HG02678 (cell line): ENCODE measurements around the gene HEY2.
A peak's percentile ranks its signal among the peaks of the same experiment; 100 is the strongest.
"Not testable (repeated sequence)": the region's sequence is repeated elsewhere in the genome, so short reads cannot be mapped to it uniquely, and the experiment has no call there.

Experiments
- ATAC-seq: cut with Tn5 transposase; IDR thresholded peaks from one replicate; pipeline ENCODE4 v1.9.1; 2021; ENCODE audit warnings: mild to moderate bottlenecking, moderate library complexity; ENCODE audit not compliant: unreplicated experiment

Gene HEY2

DNA sequence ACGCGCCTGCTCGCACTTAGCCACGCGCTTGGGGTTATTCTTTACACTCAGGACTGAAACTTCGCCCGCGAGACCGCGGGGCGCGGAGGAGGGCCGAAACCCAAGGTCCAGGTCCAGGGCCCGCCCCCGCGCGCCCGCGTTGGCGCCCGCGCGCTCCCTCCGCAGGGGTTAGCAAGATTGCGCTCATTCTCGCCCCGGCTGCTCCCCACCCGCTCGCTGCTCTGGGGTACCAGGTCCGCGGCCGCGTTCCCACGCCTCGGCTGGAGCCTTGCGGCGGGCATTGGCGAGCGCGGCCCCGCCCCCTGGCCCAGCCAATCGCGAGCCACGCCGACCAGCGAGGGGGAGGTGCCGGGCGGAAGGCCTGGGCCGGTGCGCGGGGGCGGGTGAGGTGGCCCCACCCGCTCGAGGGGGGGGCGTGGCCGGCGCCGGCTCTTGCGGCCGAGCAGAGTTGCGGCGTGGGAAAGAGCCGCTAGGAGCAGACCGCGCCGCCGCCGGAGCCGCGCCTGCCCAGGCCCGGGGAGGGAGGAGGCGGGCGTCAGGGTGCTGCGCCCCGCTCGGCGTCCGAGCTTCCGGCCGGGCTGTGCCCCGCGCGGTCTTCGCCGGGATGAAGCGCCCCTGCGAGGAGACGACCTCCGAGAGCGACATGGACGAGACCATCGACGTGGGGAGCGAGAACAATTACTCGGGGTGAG is at the start of gene HEY2:
TSS of gene HEY2 (plus strand) at position 460 of the 692 bp plus-strand sequence. CDS start at position 605, 145 bp downstream.
- ATAC-seq, result peak; percentile 85

DNA sequence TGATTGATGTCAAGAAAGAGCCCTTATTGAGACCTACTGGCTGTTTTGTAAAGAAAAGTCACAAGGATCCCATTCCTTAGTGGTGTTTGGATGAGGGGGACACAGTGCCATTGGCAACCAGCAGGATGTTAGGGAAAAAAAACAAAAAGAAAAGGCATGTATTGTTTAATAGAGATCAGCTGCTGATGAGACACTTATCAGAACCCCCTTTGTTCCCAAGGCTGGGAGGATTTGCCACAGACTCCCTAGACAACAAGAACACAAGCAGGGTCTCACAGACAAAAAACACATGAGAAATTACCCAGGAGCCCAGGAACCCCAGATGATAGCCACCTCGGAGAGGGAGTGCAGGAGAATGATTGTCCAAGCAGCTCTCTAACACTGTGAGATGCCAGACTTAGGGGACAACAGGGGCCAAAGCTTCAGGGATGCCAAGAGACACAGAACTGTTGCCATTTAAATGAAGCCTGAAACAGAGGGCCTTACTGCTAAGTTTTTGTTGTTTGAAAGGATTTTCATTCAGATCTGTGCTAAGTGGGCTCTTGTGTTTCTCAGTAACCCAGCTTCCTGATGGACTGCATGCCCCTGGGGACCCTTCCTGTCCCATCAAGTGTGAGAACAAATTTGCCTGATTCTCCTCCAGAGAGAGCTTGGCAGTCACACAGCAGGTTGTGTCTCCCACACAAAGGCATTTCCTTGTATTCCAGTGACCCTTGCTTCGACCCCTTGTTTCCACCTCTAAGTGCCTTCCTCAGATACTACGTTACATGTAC is 48.7 kb upstream of the HEY2 start:
- ATAC-seq, result no peak

DNA sequence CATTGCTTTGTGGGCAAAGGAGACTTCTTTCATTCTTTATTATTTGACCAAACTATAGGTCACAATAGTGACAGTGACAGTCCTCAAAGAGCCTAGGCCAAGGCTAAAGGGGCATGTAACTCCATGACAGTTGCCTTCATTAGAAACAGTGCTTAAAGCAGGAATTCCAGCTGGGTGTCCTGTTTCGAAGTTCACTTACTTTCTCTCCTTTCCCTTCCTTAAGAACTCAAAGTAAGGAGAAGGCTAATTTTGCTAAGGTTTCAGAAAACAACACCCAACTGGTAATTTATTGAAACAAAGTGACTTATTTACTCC is 48.1 kb upstream of the HEY2 start:
- ATAC-seq, result no peak

DNA sequence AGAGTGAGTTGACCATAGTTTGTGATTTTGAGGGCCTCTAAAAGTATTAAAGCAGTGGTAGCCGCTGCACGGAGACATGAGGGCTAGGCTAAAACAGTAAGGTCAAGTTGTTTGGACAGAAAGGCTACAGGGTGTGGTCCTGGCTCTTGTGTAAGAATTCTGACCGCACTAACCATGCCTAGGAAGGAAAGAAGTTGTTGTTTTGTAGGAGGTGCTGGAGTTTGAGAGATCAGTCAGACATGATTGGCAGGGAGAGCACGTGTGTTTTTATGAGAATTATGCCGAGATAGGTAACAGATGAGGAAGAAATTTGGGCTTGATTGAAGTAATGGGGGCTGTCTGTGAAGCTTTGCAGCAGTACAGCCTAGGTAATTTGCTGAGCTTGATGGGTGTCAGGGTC is 45.5 kb upstream of the HEY2 start:
- ATAC-seq, result not testable (repeated sequence)

DNA sequence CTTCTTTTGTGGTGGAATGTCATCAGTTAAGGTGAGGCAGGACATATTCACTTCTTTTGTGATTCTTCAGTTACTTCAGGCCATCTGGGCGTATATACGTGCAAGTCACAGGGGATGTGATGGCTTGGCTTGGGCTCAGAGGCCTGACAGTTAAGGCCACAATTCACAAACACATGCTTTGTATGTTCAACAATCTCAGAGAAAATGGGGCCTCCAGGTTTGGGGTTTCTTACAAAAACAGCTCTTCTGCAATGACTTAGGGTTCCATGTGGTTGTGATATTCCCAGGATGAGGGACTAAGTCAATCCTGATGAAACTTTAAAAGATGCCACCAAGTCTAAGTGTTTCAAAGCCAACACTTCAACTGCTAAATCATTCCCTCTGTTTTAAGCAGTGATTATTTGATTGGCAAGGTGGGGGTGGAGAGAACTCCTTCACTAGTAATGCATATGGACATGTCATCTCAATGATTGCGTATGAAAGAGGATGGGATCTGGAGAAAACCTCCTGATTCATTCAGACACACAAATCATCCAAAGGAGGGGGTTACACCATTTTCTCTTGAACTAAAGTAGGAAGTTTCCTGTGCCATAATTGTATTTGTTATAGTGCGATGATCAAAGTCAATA is 41.7 kb upstream of the HEY2 start:
- ATAC-seq, result no peak

DNA sequence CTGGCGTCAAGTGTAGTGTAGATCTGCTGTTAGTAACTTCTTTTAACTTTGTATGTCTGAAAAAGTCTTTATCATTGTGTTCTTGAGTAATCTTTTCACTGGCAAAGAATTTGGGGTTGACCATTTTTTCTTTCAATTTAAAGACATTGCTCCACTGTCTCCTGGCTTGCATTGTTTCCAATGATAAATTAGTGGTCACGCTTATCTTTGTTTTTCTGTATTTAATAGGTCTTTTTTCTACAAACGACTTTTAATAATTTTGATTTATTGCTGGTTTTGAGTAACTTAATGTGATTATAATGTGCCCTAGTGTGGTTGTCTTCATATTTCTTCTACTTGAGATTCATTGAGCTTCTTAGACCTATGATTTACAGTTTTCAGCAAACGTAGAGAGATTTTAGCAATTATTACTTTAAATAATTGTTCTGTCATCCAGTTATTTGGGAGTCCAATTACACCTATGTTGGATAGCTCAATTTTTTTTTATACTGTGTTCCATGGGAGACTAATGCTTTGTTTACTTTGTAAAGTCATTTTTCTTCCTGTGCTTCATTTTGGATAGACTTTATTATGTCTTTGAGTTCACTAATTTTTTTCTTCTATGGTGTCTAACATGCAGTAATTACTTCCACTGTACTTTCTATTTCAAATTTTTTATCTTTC is 38.3 kb upstream of the HEY2 start:
- no peak for ATAC-seq

DNA sequence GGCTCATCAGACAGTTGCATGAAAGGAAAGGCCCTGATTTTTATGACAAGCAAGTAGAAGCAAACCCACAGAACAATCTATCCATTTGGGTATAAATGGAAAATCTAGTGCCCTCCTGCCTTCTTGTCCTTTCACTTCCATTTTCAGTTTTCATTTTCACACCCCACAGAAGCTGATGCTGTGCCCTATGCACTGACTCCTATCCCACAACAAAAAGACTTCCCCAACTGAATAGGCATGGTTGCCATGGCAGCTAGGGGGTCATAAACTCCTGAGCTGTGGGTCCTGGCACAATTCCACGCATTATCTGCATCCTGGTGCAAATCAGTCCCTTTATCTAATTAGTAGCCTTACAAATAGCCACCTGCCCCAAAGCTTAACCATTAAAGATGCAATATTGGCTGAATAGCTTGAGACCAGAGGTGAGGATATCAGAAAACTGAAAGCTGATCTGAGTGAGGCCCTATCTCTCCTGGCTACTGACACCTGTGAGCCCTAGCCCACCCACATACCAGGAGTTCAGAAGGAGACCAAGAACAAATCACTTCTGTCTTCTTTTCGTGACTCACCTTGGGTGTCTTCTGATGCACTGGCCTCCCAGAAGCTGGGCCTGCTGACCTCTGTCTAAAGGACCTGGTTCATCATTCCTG is 34.9 kb upstream of the HEY2 start:
- peak; percentile 69 for ATAC-seq

DNA sequence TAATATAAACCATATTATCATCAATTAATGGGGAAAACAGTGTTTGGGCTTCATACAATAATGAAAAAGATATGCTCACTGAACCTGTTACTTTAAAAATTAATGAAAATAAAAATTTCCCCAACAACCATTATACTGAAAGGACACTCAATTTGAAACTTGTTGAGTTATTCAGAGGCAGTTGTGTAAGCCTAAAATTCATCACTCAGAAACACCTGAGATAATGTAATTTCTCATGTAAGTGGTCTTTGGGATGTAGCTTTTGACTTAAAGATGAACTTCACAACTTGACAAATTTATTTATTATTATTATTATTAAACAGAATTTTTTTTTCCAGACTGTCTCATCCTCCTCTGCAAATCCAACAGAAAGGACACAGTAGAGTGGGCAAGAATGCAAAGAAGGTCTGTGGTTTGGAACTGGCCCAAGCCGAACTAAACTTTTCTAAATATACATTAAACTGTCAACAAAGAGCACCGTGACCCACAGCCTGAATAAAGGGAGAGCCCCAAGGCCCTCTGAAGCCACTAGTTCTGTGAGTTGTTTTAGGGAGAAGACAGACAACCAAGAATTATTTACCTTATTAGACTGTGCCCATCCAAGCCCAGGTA is 32.2 kb upstream of the HEY2 start:
- ATAC-seq, result peak; percentile 75

DNA sequence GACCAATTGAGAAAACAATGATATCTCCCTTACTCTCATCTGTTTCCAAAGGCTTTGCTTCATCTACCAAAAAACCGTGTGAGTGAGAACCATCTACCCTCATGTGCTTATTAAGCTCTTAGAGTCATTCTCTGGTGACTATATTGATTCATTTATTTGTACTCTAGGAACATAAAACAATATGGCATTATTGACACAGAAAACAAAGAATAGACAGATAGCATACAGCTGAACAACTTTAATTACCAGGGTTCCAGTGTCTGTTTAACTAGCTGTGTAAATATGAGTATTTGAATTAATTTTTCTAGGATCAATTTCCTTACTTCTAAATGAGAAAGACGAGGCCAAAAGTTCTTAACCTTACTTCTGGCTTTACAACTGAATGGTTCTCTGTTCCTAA is 31.3 kb upstream of the HEY2 start:
- ATAC-seq, result no peak

DNA sequence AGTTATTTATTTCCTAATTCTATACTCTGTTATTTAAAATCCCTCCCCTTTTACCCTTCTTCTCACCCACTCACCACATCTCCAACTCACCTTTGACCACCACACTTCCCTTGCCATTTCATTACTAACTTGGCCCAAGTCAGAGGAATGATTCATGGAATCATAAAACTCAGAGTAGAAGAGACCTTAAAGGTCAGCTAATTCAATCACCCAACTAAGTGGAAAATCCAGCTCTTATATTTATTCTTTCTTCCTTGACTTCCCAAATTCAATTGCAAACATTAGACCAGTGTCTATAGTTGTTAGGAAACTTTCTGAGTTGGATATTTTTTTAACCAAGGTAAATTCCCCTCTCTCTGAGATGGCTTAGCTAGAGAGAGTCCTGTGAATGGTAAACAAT is 26.5 kb upstream of the HEY2 start:
- ATAC-seq, result no peak

DNA sequence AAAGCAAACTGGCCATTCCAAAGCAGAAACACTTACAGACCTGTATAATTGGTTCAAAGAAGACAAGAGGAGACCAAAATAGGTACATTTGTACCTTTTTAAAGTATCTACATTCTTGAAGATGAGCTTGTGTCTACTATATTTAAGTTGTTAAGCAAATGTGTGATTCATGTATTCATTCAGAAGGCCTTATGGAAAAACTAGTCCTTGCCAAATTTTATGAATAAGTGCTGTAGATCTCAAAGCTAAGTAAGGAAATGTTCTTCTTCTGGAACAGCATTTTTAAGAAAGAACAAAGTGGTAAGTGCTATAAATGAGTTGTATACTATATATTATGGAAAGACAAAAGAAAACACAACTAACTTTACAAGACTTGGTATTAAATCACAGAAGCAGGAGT is 22.2 kb upstream of the HEY2 start:
- no peak for ATAC-seq

DNA sequence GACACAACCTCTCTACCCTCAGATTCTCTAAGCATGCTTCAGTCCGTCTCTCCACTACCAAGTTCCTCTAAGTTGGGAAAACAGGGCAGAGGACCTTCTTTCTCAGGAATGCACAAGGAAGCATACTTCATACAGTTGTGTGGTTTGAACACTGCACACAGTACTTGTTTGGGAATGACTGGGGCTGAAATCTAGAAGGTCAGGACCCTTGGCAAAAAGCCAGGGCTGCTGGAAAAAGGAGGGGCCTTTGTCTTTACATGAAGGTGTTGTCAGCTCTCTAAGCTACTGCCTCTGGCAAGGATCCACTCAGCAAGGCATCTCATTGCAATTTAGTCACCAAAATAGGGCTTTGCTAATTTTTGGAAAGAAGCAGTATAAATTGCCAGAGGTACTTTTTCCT is 20.7 kb upstream of the HEY2 start:
- ATAC-seq, result no peak

DNA sequence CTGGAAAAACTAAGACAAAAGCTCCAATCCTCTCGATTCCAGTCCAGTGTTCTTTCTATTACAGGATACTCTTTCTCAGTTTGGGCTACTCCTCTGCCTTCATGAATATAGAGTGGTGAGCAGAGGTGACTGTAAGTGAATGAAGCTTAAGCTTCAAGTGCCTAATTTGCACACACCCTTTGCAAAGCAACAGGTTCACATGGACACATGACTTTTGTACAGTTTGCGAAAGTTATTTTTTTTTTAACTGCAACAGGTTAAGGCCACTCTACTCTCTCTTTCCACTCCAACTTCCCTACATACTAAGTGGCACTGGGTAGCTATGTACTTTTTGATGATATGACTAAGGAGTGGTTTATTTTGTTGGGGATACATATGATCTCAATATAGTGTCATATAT is 19.4 kb upstream of the HEY2 start:
- ATAC-seq, result no peak

DNA sequence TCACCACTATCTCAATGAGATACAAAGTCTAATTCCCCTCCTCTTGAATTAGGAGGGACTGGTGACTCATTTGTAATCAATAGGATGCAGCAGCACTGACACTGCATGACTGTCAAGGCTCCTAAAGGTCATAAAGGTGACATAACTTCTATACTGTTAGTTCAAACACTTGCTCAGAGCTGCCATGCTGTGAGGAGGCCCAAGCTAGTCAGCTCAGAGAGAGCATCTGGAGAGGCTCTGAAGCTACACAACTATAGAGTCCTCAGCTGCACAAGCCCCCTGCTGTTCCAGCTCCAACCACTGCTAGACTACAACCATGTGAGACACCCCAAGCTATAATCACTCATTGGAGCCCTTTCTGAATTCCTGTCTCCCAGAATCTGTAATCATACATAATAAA is 17.0 kb upstream of the HEY2 start:
- peak; percentile 58 for ATAC-seq

DNA sequence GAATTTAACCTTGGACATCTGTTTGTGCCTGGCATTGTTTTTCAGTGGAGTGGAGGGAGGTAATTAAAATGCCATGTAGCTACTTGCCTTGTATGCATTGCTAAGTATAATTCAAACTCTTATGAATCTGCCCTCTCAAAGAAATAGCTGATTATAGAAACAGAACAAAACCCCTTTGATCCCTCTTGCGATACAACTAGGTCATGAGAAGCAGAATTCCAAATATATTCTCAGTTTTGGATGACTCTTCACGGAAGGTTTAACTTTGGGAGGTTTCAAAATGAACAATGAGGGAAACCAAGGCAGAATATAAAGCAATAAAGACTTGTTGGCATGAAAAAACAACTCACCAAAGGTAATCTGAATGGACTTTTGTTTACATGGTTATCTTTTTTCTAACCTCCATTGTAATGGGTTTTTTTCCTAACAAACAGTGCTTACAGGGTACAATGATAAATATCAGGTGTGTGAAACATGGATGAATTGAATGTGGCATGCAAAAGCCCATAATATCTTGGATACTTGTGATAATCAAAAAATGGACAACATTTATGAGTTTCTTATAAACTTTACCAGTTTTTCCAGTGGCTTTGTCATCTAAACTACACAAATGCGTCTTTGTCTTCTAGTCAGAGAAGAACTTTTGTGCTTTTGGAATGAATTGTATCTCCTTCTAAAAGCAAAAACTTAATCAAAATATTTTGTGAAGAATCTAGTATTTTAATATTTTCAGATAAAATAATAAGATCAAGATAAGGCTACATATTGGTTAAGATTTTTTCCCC is 15.7 kb upstream of the HEY2 start:
- no peak for ATAC-seq

DNA sequence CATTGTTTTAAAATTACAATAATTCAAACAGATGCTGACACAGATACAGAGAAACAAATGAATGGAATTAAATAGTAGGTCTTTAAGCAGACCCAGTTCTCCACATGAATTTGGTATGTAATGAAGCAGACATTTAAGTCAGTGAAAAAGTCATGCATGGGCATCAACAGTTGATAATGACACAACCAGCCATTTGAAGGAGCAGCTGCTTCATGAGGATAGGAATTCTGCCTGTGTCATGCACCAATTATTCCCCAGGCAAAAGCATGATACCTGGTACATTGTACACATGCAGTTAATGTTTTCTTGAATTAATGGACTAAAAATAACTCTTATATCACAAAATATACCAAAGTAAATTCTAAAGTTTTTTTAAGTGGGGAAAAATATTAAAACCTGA is 11.2 kb upstream of the HEY2 start:
- ATAC-seq, result no peak

DNA sequence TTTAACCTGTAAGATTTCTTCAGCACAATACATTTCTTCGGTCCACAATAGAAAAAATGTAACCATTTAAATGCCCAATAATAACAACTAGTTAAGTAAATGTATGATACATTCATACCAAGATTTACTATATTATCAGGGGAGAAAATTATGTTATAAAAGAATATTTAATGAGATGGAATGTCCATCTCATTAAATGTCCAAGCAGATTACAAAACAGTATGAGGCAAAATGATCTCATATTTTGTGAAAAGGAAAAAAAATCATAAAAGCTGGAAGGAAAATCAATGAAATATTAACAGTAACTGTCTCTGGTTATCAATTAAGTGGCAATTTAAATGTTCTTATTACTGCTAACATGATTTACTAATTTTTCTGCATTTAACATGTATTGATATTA is 10.1 kb upstream of the HEY2 start:
- ATAC-seq, result no peak

DNA sequence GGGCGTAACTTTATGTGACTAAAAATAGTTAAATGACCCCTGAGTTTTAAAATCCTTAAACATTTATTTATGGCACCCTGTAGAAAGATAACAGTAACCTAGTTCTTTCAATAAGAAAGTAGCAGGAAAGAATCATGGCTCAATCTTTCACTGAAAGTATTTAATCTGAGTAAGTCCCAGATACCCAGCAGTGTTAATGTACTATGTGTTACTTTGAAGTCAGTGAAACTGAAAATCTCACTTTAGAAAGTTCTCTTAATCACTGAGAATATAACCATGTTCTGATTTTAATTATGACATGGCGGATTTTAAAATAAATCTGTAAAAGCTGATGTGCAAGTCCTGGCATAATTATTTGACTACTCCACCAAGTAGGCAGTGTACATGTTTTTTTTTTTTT is 8.1 kb upstream of the HEY2 start:
- no peak for ATAC-seq

DNA sequence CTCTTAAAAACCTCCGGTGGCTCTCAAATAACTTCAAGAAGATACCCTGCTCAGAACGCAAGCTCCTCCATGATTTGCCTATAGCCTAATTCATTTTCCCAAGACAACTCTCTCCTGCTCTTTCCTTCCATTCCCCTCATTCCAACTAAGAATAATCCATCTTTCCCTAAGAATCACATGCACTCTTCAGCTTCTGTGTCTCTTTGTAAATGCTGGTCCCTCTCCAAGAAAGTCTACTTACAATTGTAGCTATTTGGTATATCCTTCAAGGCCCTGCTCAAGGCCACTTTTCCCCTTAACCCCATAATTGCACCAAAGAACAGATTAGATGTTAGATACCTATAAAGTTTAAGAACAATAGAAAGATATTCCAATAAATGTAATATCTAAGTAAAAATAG is 7.4 kb upstream of the HEY2 start:
- ATAC-seq, result no peak

DNA sequence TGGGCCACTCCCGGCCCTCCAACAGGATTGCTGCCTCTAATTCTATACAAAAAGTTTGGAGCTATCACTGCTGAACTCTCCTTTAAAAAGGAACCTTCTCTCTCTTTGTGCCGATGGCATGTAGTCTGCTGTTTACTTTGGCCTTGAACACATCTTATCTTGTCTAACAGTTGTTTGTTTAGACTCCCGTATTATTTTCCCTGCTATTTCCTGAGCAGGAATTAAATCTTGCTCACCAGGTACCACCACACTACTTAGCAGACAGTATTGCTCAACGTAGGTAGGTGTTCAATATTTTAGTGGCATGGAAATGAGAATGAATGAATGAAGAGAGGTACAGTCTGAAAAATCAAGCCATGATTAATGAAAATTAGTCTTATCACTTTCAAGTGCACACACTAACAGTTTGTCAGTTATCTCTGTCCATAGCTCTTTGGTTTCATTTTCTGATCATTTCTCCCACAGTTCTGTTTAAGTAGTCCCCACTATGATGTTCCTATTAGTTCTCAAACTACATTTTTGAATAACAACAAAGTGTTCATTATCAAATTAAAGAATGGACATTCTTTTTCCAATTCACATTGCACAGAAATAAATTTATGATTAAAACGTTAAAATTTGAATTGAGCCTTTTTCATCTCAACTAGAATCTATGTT is 6.8 kb upstream of the HEY2 start:
- no peak for ATAC-seq
